ENCODE measurements around the gene ZFP36. TPM values are rescaled to one million over a fixed set of nuclear protein-coding genes. Genes with fewer than 3 reads are reported as not detected.
"Not testable (repeated sequence)": the region's sequence is repeated elsewhere in the genome, so short reads cannot be mapped to it uniquely, and the experiment has no call there.

The ZFP36 gene
- total and polyA plus RNA-seq, 5 experiments from 2014 or later, result 70.4 to 188 (median 137) TPM

DNA sequence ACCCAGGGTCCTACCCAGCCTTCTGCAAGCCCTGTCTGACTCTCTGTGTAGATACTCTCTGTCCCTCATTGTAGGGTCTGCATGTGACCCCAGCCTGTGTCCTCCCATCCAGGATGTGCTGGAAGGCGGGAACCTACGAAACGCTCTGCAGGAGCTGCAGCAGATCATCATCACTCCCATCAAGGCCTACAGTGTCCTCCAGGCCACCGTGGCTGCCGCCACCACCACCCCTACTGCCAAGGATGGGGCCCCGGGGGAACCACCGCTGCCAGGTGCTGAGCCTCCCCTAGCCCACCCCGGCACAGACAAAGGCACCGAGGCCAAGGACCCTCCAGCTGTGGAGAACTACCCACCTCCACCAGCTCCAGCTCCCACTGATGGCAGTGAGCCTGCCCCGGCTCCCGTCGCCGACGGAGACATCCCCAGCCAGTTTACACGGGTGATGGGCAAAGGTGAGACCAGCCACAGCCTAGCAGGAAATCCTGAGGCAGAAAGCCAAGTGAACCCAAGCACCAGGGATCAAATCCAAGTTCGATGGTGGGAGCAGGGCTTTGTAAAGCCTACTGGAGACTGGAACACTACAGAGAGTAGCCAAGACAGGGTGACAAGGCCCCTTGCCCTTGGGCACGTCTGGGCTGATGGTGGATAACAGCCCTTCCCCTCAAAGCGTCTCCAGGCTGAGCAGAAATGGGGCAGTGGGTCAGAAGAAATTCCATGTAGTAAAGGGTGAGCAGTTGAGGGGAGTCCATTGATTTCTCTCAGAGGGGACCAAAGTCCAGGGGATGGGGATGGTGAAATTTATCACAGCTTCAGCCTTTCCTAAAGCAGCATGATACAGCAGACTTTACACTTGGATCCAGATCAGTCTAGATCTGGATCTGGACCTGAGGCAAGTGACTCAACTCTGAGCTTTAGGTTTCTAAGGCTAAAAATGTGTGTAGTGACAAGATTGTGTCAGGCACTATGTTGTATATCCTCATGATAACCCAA lies 29.0 kb upstream of the ZFP36 start:
- Mint-ChIP-seq H3K4me1 (peaks cover 0 to 7% (median 0%) of the 10 kb centered on the region in 4 donors), H3K27me3 (no peaks in the 10 kb centered on the region), H3K4me3 (no peak overlapping the region), H3K36me3 (peaks cover 0 to 85% (median 18%) of the 10 kb centered on the region in 3 donors), H3K27ac (peak overlapping the region in 1 of 10 donors; percentile 75), H3K9me3 (no peaks in the 10 kb centered on the region)
- no peak for DNase-seq
- POLR2A ChIA-PET, result no interaction called here
- no peak for ATAC-seq

DNA sequence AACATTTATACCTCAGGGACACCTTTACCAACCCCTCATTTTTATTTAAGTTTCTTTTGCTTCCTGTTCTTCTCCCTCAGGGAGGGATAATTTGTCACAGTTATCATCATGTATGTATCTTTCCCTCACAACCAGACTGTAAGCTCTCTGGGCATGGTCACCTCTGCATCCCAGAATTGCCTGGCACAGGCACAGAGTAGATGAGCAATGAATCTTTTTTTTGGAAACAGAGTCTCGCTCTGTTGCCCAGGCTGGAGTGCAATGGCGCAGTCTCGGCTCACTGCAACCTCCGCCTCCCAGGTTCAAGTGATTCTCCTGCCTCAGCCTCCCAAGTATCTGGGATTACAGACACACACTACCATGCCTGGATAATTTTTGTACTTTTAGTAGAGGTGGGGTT lies 27.3 kb upstream of the ZFP36 start:
- H3K9me3 Mint-ChIP-seq, H3K27me3 Mint-ChIP-seq, H3K4me3 Mint-ChIP-seq, POLR2A ChIA-PET, H3K4me1 Mint-ChIP-seq, ATAC-seq, DNase-seq: not testable (repeated sequence)
- Mint-ChIP-seq H3K36me3 (peaks cover 0 to 88% (median 18%) of the 10 kb centered on the region in 3 donors), H3K27ac (peak overlapping the region in 3 of 10 donors; percentile 45 to 70 (median 63))

DNA sequence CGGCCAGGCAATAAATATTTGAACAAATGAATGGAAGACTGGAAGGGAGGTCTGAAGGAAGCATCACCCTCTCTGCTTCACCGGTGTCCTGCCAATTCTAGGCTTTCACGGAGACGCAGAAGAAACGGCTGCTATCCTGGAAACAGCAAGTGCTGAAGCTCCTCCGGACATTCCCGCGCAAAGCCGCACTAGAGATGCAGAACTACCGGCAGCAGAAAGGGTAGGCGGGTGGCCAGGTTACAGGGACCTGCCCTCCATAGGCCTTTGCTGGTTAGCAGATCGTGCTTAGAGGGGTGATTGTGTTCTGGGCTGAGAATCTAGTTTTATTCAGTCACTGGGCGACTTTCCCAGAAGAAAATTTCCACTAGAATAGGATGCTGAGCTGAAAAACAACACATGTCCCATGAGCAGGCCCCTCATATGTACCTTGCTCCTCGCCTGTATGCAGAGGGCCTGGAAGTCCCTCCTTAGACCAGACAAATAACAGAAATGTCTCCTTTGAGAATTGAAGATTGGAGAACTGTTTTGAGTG lies 26.7 kb upstream of the ZFP36 start:
- peaks cover 0 to 6% (median under 1%) of the 10 kb centered on the region in 4 donors for H3K4me1 Mint-ChIP-seq
- H3K9me3 Mint-ChIP-seq, result no peaks in the 10 kb centered on the region
- POLR2A ChIA-PET, result no interaction called here
- no peak for DNase-seq
- ATAC-seq, result no peak
- H3K27me3 Mint-ChIP-seq, result no peaks in the 10 kb centered on the region
- H3K4me3 Mint-ChIP-seq, result no peak overlapping the region
- H3K36me3 Mint-ChIP-seq, result peaks cover 0 to 87% (median 18%) of the 10 kb centered on the region in 3 donors
- H3K27ac Mint-ChIP-seq, result peak overlapping the region in 1 of 10 donors; percentile 6

DNA sequence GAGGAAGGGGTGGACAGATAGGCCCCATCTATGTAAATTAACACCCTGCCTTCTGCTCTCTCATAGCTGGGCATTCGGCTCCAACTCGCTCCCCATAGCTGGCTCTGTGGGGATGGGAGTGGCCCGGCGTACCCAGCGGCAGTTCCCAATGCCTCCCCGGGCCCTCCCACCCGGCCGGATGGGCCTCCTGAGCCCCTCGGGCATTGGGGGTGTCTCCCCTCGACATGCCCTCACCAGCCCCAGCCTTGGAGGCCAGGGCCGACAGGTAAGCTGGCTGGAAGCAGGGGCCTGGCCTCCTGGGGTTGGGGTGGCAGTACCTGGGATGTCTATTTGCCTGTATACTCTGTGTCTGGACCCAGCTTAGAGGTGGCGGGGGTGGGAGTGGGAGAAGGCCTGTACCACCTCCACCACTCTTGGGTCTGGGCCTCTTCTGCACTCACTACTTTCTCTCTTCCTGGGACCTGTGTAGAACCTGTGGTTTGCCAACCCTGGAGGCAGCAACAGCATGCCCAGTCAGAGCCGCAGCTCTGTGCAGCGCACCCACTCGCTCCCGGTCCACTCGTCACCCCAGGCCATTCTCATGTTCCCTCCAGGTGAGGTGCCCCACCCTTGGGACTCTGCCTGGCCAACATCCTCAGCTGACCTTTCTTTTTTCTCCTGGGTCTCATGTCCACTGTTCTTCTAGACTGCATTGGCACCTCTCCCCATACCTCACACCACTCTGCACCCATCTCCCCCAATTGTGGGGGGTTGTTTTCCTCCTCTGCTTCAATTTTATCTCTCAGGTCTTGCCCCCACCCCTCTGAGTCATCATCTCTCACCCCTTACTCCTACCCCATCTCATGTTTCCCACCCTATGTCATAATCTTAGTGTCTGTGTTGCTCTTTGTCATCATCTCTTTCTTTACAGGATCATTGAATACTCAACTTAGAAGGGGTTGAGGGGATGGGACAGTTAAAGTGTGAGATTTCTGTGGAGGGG lies 25.8 kb upstream of the ZFP36 start:
- ATAC-seq (no peak), DNase-seq (no peak)
- Mint-ChIP-seq H3K27me3 (no peaks in the 10 kb centered on the region), H3K4me1 (peaks cover 0 to 9% (median 3%) of the 10 kb centered on the region in 4 donors), H3K9me3 (no peaks in the 10 kb centered on the region), H3K27ac (peak overlapping the region in 6 of 10 donors; percentile 1 to 46 (median 32)), H3K36me3 (peaks cover 0 to 86% (median 20%) of the 10 kb centered on the region in 3 donors), H3K4me3 (peak overlapping the region in 1 of 10 donors; percentile 11)
- POLR2A ChIA-PET, result interaction anchor here (0.6 kb wide), 1 partner anchor 129 kb away, joined by 3 read pairs; no protein-coding TSS in a partner anchor

DNA sequence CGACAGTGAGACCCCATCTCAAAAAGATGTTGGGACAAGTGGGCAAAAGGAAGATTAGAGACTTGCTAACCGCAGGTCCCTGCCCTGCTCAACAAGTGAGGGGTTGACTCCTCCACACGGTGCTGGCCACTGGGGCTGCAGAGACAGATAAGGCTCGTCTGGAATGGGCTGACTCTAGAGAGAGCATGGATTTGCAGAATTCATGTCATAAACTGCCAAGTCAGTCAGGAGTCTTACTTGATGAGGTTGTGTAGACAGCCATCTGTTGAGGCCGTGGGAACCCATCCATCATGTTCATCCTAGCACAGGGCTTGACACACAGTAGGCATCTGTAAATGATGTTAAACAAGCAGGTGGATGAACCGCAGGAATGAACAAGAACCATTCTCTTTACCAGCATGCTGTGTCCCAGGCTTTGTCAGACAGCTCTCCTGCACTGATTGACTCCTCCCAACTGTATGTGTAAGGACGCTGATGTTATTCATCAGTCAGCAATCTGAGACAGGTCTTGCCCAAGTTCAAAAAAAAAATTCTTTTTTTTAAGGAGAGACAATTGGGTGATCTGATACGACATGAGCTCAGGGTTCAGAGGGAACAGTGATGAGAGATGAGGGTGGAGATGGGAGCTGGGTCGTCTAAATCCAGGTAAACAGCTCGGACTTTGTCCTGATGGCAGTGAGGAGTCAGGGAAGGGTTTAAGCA lies 24.6 kb upstream of the ZFP36 start:
- Mint-ChIP-seq H3K36me3 (peaks cover 0 to 87% (median 23%) of the 10 kb centered on the region in 3 donors), H3K27me3 (no peaks in the 10 kb centered on the region), H3K4me1 (peaks cover 3 to 14% (median 6%) of the 10 kb centered on the region in 4 donors), H3K27ac (peak overlapping the region in 4 of 10 donors; percentile 29 to 83 (median 44)), H3K9me3 (no peaks in the 10 kb centered on the region), H3K4me3 (no peak overlapping the region)
- DNase-seq, result no peak
- ATAC-seq, result no peak
- POLR2A ChIA-PET, result no interaction called here

DNA sequence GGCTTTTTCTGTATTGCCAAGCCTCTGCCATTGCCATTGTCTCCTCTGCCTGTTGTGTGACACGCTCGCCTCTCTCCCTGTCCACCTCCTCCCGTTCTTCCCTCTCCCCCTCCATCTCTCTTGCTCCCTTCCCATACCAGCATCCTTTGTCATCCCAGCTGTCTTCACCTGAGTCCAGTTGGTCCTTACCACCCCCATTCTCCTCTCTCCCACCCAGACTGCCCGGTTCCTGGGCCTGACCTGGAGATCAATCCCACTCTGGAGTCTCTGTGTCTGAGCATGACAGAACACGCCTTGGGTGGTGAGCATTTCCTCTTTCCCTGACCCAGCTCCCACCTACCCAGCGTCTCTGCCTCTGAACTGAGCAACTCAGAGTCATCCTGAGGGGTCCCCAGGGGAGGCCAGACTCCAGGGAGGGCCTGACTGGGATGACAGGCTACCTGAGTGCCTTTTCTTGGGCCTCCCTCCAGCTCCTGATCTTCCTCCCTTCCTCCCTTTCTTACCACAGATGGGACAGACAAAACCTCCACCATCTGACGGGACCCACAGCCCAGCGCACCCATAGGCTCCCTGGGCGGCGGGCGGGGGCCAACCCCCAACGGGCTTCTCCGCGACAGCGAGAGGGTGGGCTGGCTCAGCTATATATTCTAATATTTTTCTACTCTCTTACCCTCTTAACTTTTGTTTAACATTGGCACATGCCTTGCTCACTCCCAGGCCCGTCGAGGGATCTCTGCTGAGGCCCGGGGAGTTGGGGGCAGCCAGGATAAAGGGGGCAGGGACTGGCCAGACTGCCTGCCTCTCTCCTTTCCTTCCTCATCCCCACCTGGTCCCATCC lies 23.4 kb upstream of the ZFP36 start:
- DNase-seq (no peak), ATAC-seq (no peak)
- peak overlapping the region in 7 of 10 donors; percentile 2 to 83 (median 52) for H3K27ac Mint-ChIP-seq
- peaks cover 0 to 85% (median 23%) of the 10 kb centered on the region in 3 donors for H3K36me3 Mint-ChIP-seq
- no peaks in the 10 kb centered on the region for H3K9me3 Mint-ChIP-seq
- POLR2A ChIA-PET, result no interaction called here
- no peaks in the 10 kb centered on the region for H3K27me3 Mint-ChIP-seq
- H3K4me1 Mint-ChIP-seq, result peaks cover 3 to 16% (median 7%) of the 10 kb centered on the region in 4 donors
- H3K4me3 Mint-ChIP-seq, result no peak overlapping the region

GRCh38 chr19:39384839-39385568 lies 21.6 kb upstream of the ZFP36 start:
- H3K4me3 Mint-ChIP-seq, result no peak overlapping the region
- peaks cover 0 to 82% (median 28%) of the 10 kb centered on the region in 3 donors for H3K36me3 Mint-ChIP-seq
- H3K27ac Mint-ChIP-seq, result peak overlapping the region in 8 of 10 donors; percentile 56 to 91 (median 66)
- no peaks in the 10 kb centered on the region for H3K9me3 Mint-ChIP-seq
- H3K27me3 Mint-ChIP-seq, result no peaks in the 10 kb centered on the region
- DNase-seq (no peak), ATAC-seq (peak; percentile 22 to 25)
- POLR2A ChIA-PET, result interaction anchor here (0.6 to 1.0 kb wide), 4 partner anchors 82 to 1482 kb away, joined by 3 read pairs; no protein-coding TSS in a partner anchor
- H3K4me1 Mint-ChIP-seq, result peaks cover 10 to 31% (median 15%) of the 10 kb centered on the region in 4 donors

GRCh38 chr19:39385629-39386411 lies 20.8 kb upstream of the ZFP36 start:
- ATAC-seq (no peak), DNase-seq (no peak)
- no peaks in the 10 kb centered on the region for H3K27me3 Mint-ChIP-seq
- POLR2A ChIA-PET, result interaction anchor here (0.5 to 0.6 kb wide), 2 partner anchors 575 to 1328 kb away, joined by 3 to 4 read pairs; no protein-coding TSS in a partner anchor
- H3K36me3 Mint-ChIP-seq, result peaks cover 0 to 79% (median 25%) of the 10 kb centered on the region in 3 donors
- no peak overlapping the region for H3K4me3 Mint-ChIP-seq
- H3K9me3 Mint-ChIP-seq, result no peaks in the 10 kb centered on the region
- peaks cover 13 to 36% (median 20%) of the 10 kb centered on the region in 4 donors for H3K4me1 Mint-ChIP-seq
- peak overlapping the region in 8 of 10 donors; percentile 20 to 91 (median 73) for H3K27ac Mint-ChIP-seq

DNA sequence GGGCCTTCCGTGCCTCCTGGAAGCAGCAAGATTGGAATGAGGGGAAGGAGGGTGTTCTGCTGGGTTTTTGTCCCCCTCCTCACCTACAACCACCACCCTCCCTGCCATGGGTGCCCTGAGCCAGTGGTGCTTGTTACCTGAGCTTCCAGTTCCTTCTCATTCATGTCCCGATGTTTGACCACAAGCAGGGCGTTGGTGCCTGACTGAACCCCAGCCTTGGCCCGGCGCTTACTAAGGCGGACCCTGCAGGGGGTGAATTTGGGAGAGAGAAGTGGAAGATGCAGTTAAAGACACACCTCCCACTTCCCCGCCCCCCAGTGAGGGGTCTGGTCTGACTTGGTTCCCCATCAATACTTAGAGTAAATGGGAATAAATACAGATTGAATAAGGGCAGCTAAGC lies 20.1 kb upstream of the ZFP36 start:
- H3K4me1 Mint-ChIP-seq, result peaks cover 16 to 40% (median 28%) of the 10 kb centered on the region in 4 donors
- POLR2A ChIA-PET, result interaction anchor here (0.5 kb wide), 1 partner anchor 576 kb away, joined by 4 read pairs; no protein-coding TSS in a partner anchor
- DNase-seq, result no peak
- H3K27me3 Mint-ChIP-seq, result no peaks in the 10 kb centered on the region
- peak overlapping the region in 2 of 10 donors; percentile 28 to 56 for H3K4me3 Mint-ChIP-seq
- H3K9me3 Mint-ChIP-seq, result no peaks in the 10 kb centered on the region
- peak overlapping the region in 3 of 10 donors; percentile 13 to 91 (median 86) for H3K27ac Mint-ChIP-seq
- no peak for ATAC-seq
- H3K36me3 Mint-ChIP-seq, result peaks cover 0 to 76% (median 19%) of the 10 kb centered on the region in 3 donors

All from naive thymus-derived CD8-positive, alpha-beta T cell (primary cell).